NT2/D1 (cell line): ENCODE measurements around the gene CDH9.

ENCODE experiments used
- SUZ12 ChIP-seq: IDR thresholded peaks from 2 replicates; pipeline ENCODE4 v1.6.1; 2011; ENCODE audit not compliant: insufficient read length, insufficient read depth; ENCODE audit errors: extremely low read depth
- YY1 ChIP-seq: IDR thresholded peaks from 2 replicates; pipeline ENCODE4 v1.6.1; 2011; ENCODE audit not compliant: insufficient read length, insufficient read depth
- ZNF274 ChIP-seq: IDR thresholded peaks from 2 replicates; pipeline ENCODE4 v1.6.1; 2011; ENCODE audit warnings: mild to moderate bottlenecking, low read depth, low read length

DNA sequence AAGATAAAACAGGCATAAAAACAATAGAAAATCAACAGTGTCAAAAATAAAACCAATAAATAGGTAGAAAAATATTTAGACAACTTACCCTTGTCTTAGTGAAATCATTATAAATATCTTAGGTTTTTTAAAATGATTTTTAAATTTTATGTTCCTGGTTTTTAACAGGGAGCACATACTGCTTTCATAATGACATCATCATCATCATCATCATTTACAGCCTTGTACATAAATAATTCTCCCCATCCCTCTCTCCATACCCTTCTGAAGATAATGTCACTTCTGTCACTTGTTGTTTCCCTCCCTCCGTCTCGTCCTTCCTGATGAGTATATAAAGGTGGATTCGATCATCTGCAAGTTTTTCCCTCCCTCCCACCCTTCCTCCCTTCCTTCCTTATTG lies 56.6 kb downstream of the CDH9 start:
- TF ChIP-seq ZNF274 (no peak), YY1 (no peak), SUZ12 (no peak)
